T-helper 2 cell (primary cell): ENCODE measurements around the gene ZNF182.
"Not testable (repeated sequence)": the region's sequence is repeated elsewhere in the genome, so short reads cannot be mapped to it uniquely, and the experiment has no call there.

Experiments
- DNase-seq, 5 experiments: peaks; one replicate each; pipeline versions ENCODE4 v3.0.0 to v3.0.0-alpha.2; 2012 to 2022

Gene ZNF182

DNA sequence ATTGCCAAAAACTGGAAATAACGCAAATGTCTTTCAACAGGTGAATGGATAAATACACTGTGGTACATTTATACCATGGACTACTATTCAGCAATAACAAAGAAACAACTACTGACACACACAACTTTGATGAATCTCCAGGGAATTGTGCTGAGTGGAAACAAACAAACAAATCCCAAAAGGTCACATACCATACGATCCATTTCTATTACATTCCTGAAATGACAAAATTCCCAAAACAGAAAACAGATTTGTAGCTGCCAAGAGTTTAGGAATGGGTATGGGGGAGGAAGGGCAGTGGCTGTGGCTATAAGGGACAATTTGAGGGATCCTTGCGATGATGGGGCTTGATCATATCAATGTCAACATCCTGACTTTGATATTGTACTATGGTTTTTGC lies 2.5 kb downstream of the ZNF182 start:
- no peak for DNase-seq

GRCh38 chrX:47992669-47993068 lies 11.1 kb downstream of the ZNF182 start:
- no peak for DNase-seq

DNA sequence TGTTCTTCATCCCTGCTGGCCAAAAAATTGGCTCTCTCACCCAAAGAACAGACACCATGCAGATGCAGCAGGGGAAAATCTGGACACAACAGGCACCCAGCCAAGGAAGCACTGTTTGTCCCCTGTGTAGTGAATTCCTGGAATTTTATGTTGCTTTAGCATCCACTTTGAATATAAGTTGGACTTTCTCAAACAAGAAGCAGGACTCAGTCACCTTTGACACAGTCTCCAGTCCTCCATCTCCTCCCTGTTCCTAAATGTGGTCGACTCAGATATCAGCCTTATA lies 11.8 kb downstream of the ZNF182 start:
- DNase-seq, result no peak

- peak in 1 of 5 experiments; percentile 40 for DNase-seq
These were observed 12.3 kb downstream of the ZNF182 start for GRCh38 chrX:47991263-47992094.

GRCh38 chrX:47976254-47977151 lies 27.3 kb downstream of the ZNF182 start:
- DNase-seq, result no peak

GRCh38 chrX:47973235-47973634 lies 30.6 kb downstream of the ZNF182 start:
- DNase-seq, result no peak

GRCh38 chrX:47965526-47965925 lies 38.3 kb downstream of the ZNF182 start:
- DNase-seq, result not testable (repeated sequence)

- DNase-seq, result not testable (repeated sequence)
These were observed 42.0 kb downstream of the ZNF182 start for GRCh38 chrX:47961830-47962229.

- no peak for DNase-seq
These were observed 43.4 kb downstream of the ZNF182 start for GRCh38 chrX:47960406-47960805.

DNA sequence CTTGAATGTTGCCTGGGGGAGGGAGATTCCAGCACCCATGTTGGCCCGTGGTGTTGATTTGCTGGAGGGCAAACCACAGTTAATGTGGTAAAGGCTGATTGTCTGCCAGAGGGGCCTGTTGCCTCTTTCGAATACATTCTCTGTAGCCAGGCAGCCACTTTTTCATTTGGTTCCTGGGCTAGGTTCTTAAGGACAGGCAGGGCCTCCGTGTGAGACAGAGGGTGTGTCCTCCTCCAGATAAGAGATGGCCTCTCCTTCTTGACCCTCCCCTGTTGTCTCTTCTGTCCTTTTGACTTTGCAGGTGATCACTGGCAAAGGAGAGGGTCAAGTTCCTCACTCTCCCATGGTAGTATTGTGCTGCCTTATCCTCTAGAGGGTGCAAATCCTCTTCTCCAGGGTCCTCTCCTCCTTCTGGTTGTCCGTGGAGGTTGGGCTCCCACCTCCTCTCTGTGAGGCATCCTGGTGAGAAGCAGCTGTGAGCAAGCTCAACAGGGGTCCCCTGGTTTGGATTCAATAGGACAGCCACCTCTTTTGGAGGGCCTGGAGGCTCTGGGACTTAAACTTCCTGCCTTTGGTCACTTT lies 44.9 kb downstream of the ZNF182 start:
- DNase-seq, result peak in 1 of 5 experiments; percentile 3

DNA sequence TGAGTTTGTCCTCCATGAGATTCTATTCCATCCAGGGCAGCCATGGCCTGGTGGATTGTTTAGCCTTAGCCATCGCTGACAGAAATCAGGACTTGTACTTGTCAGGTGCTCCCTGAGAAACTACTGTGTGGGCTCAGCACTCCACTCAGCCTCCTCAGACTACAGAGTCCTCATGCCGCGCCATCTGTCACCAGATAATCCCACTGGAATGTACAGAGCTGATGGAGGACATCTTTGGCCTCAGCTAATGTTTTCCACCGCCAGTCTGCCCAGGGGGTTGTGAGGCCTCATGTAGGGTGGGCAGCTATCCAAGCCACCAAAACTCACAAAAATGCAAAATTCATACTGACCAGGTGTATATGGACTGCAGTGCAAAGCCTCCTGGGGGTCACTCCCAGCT lies 45.6 kb downstream of the ZNF182 start:
- not testable (repeated sequence) for DNase-seq

GRCh38 chrX:47956016-47956415 lies 47.8 kb downstream of the ZNF182 start:
- DNase-seq, result no peak

DNA sequence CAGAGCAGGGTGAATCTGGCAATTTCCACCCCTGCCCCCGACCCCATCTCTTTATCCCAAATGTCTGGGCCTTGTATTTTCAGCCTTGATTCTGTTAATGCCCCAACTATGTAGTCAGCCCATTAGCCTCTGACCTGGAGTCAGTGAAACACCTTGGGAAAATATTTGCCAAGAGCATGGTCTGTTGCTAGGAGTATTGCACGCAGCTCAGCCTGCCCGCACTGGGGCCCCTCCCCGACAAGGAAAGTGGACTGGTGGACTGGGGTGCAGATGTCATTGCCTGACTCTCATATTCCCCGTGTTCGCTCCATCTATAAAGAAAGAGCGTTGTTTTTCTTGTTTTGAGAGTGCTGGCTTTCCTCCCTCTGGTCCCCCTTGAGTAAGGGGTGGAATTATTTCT lies 48.5 kb downstream of the ZNF182 start:
- DNase-seq, result not testable (repeated sequence)

DNA sequence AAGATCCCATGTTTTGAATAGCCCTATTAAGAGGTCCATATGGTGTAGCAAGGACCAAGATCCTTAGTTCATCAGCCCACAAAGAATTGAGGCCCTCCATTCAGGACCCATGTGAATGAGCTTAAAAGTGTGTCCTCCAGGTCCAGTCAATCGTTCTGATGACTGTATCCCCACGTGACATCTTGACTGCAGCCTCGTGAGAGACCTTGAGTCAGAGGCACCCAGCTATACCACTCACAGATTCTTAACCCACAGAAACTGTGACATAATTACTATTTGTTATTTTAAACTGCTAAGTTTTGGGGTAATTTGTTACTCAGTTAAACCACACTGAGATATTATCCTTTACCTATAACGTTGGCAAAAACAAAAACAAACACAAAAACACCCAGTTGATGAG lies 62.4 kb downstream of the ZNF182 start:
- no peak for DNase-seq

DNA sequence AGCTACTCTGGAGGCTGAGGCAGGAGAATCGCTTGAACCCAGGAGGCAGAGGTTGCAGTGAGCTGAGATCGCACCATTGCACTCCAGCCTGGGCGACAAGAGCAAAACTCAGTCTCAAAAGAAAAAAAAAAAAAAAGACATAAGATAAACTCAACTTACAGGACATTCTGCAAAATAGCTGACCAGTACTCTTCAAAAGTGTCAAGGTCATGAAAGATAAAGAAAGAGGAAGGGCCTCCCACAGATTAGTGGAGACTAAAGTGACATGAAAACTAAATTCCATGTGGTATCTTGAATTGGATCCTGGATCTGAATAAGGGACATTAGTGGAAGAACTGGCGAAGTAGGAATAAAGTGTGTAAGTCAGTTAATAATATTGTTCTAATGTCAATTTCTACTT lies 63.3 kb downstream of the ZNF182 start:
- DNase-seq, result no peak

DNA sequence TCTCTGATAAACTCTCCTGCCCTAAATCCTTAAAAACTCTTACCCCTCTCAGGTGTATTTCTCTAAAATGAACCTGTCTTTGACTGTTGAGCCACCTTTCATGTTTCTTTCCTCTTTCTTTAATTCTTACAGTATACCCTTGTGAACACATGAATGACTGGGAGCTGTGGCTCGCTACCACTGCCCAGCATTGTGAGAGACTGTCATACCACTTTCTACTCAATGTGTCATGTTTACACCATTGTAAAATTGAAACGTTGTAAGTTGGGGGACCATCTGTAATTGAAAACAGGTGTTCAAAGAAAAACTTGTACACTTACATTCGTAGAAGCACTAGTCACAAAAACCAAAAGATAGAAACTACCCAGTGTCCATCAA lies 66.9 kb downstream of the ZNF182 start:
- DNase-seq, result no peak

- peak in 1 of 5 experiments; percentile 49 for DNase-seq
These were observed 67.4 kb downstream of the ZNF182 start for GRCh38 chrX:47936224-47936939.

DNA sequence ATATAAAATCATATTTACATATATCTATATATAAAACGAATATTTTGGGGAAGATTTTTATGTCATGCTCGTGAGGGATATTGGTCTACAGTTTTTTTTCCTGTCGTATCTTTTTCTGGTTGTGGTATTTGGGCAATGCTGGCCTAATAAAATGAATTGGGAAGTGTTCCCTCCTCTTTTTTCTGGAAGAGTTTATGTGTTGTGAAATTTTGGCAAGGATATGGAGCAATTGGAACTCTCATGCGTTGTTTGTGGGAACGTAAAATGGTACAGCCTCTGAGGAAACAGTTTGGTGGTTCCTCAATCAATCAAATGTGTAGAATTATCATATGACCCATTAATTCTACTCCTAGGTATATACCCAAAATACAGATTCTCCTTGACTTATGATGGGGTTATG lies 69.8 kb downstream of the ZNF182 start:
- no peak for DNase-seq

DNA sequence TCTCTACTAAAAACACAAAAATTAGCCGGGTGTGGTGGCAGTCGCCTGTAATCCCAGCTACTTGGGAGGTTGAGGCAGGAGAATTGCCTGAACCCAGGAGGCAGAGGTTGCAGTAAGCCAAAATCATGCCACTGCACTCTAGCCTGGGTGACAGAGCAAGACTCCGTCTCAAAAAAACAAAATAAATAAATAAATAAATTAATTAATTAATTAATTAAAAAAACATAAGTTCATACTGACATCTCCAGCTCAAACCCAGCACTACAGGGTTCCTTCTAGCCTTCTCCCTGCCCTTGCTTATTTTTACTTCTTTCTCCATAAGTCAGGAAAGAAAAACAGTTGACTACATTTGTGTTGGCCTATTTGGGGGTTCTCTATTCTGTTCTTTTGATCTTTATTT lies 71.8 kb downstream of the ZNF182 start:
- DNase-seq, result not testable (repeated sequence)

GRCh38 chrX:47927212-47927611 lies 76.6 kb downstream of the ZNF182 start:
- no peak for DNase-seq
